IMR-90 (cell line): Measurements from ENCODE around the gene PPP1R14D. TPM values are rescaled to one million over a fixed set of nuclear protein-coding genes. Genes with fewer than 3 reads are reported as not detected.

Experiments used
- ATAC-seq: fragments of 200-7000 bp; cut with Tn5 transposase; 2 replicates; pipeline ENCODE4 v1.9.1; 2020; ENCODE audit warnings: low read depth, mild to moderate bottlenecking, moderate library complexity
- BruUV-seq: library from RNA; stranded (reverse); fragments of 400-500 nt; replicated peaks from 2 replicates; lab custom pipeline; 2021; lab: Mats Ljungman, UMichigan
- CTCF ChIA-PET: fragments of 300-600 bp; formaldehyde crosslinking; extraction: SDS; loops from one replicate; lab custom pipeline; 2021; ENCODE audit warnings: antibody characterized with exemption; lab: Yijun Ruan, JAX
- POLR2A ChIA-PET: fragments of 300-600 bp; sonication (Branson Sonifier 250); formaldehyde crosslinking; loops from one replicate; lab custom pipeline; 2022; ENCODE audit warnings: antibody characterized with exemption; ENCODE audit not compliant: unreplicated experiment; lab: Charles Lee
- DNase-seq: peaks from one replicate; pipeline ENCODE4 v3.0.0; 2013
- H2AFZ ChIP-seq: replicated peaks from 2 replicates; pipeline ENCODE3; 2013; ENCODE audit warnings: low read length, mild to moderate bottlenecking; ENCODE audit not compliant: poor library complexity
- H2AK5ac ChIP-seq: 2 replicates; pipeline ENCODE4 v1.6.1; 2013; ENCODE audit warnings: low read depth, low read length, inconsistent platforms
- H2AK9ac ChIP-seq: replicated peaks from 2 replicates; pipeline ENCODE3; 2013; ENCODE audit warnings: mild to moderate bottlenecking, low read depth, low read length, moderate library complexity; ENCODE audit not compliant: poor library complexity
- H2BK120ac ChIP-seq: 2 replicates; pipeline ENCODE4 v1.6.1; 2013; ENCODE audit warnings: low read depth, low read length, inconsistent platforms
- H2BK15ac ChIP-seq: 3 replicates; pipeline ENCODE4 v1.6.1; 2013; ENCODE audit warnings: low read depth, low read length, inconsistent platforms
- H2BK20ac ChIP-seq: 2 replicates; pipeline ENCODE4 v1.6.1; 2013; ENCODE audit warnings: low read depth, mild to moderate bottlenecking, inconsistent platforms, low read length, moderate library complexity
- H2BK5ac ChIP-seq: 2 replicates; pipeline ENCODE4 v1.6.1; 2013; ENCODE audit warnings: mild to moderate bottlenecking, low read depth, low read length, inconsistent platforms; ENCODE audit not compliant: poor library complexity, severe bottlenecking
- H3K14ac ChIP-seq: replicated peaks from 2 replicates; pipeline ENCODE4 v1.6.1; 2013; ENCODE audit warnings: low read depth, low read length, inconsistent platforms
- H3K18ac ChIP-seq: 2 replicates; pipeline ENCODE4 v1.6.1; 2013; ENCODE audit warnings: low read depth, low read length, control low read depth
- H3K23ac ChIP-seq: 2 replicates; pipeline ENCODE4 v1.6.1; 2013; ENCODE audit warnings: low read depth, low read length, inconsistent platforms
- H3K27ac ChIP-seq: 2 replicates; pipeline ENCODE4 v1.5.1; 2013; ENCODE audit warnings: mild to moderate bottlenecking, control low read depth, low read length; ENCODE audit not compliant: insufficient read depth
- H3K27me3 ChIP-seq: 2 replicates; pipeline ENCODE4 v1.6.1; 2013; ENCODE audit warnings: low read length; ENCODE audit not compliant: control insufficient read depth, insufficient read depth
- H3K36me3 ChIP-seq: 2 replicates; pipeline ENCODE4 v1.6.1; 2013; ENCODE audit warnings: low read length, mixed read lengths; ENCODE audit not compliant: control insufficient read depth, insufficient read depth
- H3K4ac ChIP-seq: 2 replicates; pipeline ENCODE4 v1.6.1; 2013; ENCODE audit warnings: low read depth, low read length, inconsistent platforms
- H3K4me1 ChIP-seq: 2 replicates; pipeline ENCODE4 v1.6.1; 2013; ENCODE audit warnings: low read length, mixed read lengths; ENCODE audit not compliant: control insufficient read depth, insufficient read depth
- H3K4me2 ChIP-seq: 2 replicates; pipeline ENCODE4 v1.6.1; 2013; ENCODE audit warnings: low read depth, mild to moderate bottlenecking, control low read depth, low read length, moderate library complexity
- H3K4me3 ChIP-seq: 2 replicates; pipeline ENCODE4 v1.5.1; 2013; ENCODE audit warnings: low read depth, mild to moderate bottlenecking, control low read depth, low read length, moderate library complexity; ENCODE audit not compliant: insufficient read depth
- H3K56ac ChIP-seq: 2 replicates; pipeline ENCODE4 v1.6.1; 2013; ENCODE audit warnings: low read length, inconsistent platforms; ENCODE audit not compliant: insufficient read depth; ENCODE audit errors: extremely low read depth
- H3K79me1 ChIP-seq, 2 experiments: 2 replicates each; pipeline ENCODE4 v1.6.1; 2013; ENCODE audit warnings: low read length in 2 of 2, inconsistent platforms in 1 of 2, low read depth in 1 of 2
- H3K9ac ChIP-seq: 2 replicates; pipeline ENCODE4 v1.6.1; 2013; ENCODE audit warnings: low read depth, low read length, control low read depth
- H3K9me1 ChIP-seq: 2 replicates; pipeline ENCODE4 v1.6.1; 2013; ENCODE audit warnings: low read length, inconsistent platforms; ENCODE audit not compliant: insufficient read depth
- H3K9me3 ChIP-seq: 2 replicates; pipeline ENCODE4 v1.6.1; 2013; ENCODE audit warnings: low read length; ENCODE audit not compliant: control insufficient read depth, insufficient read depth
- H4K20me1 ChIP-seq: 2 replicates; pipeline ENCODE4 v1.6.1; 2013; ENCODE audit warnings: low read length, inconsistent platforms; ENCODE audit not compliant: insufficient read depth
- H4K5ac ChIP-seq: 2 replicates; pipeline ENCODE4 v1.6.1; 2013; ENCODE audit warnings: mild to moderate bottlenecking, low read depth, low read length, control low read depth
- H4K8ac ChIP-seq, 2 experiments: 2 replicates each; pipeline ENCODE4 v1.6.1; 2013; ENCODE audit warnings: low read depth in 2 of 2, low read length in 2 of 2, control low read depth in 1 of 2, inconsistent platforms in 1 of 2
- H4K91ac ChIP-seq: 2 replicates; pipeline ENCODE4 v1.6.1; 2013; ENCODE audit warnings: low read depth, low read length, inconsistent platforms; ENCODE audit not compliant: insufficient read depth
- BHLHE40 ChIP-seq: fragments of 150-350 bp; IDR thresholded peaks from 2 replicates; pipeline ENCODE4 v1.6.1; 2016; ENCODE audit warnings: mild to moderate bottlenecking, low read depth, low read length
- CEBPB ChIP-seq: IDR thresholded peaks from 2 replicates; pipeline ENCODE4 v1.6.1; 2012; ENCODE audit warnings: low read depth, low read length, improper control_type of control experiment
- CTCF ChIP-seq: conservative IDR thresholded peaks from 2 replicates; pipeline ENCODE4 v1.5.1; 2012; ENCODE audit warnings: mild to moderate bottlenecking, low read depth, low read length, improper control_type of control experiment
- FOS ChIP-seq: fragments of 150-350 bp; IDR thresholded peaks from 2 replicates; pipeline ENCODE4 v1.6.1; 2016; ENCODE audit warnings: low read depth, low read length
- MAFK ChIP-seq: IDR thresholded peaks from 2 replicates; pipeline ENCODE4 v1.6.1; 2012; ENCODE audit warnings: low read depth, low read length, improper control_type of control experiment
- MAZ ChIP-seq: IDR thresholded peaks from 2 replicates; pipeline ENCODE4 v1.6.1; 2012; ENCODE audit warnings: low read depth, mild to moderate bottlenecking, low read length, improper control_type of control experiment, moderate library complexity, borderline replicate concordance
- MXI1 ChIP-seq: IDR thresholded peaks from 2 replicates; pipeline ENCODE4 v1.6.1; 2012; ENCODE audit warnings: low read depth, mild to moderate bottlenecking, low read length, moderate library complexity, borderline replicate concordance
- NFE2L2 ChIP-seq: fragments of 150-350 bp; IDR thresholded peaks from 2 replicates; pipeline ENCODE4 v1.6.1; 2016; ENCODE audit warnings: low read depth, mild to moderate bottlenecking, low read length
- POLR2A ChIP-seq: IDR thresholded peaks from 2 replicates; pipeline ENCODE4 v1.6.1; 2012; ENCODE audit warnings: mild to moderate bottlenecking, low read depth, low read length
- RAD21 ChIP-seq: IDR thresholded peaks from 2 replicates; pipeline ENCODE4 v1.6.1; 2012; ENCODE audit warnings: low read length, improper control_type of control experiment
- RCOR1 ChIP-seq: IDR thresholded peaks from 2 replicates; pipeline ENCODE4 v1.6.1; 2012; ENCODE audit warnings: mild to moderate bottlenecking, low read length, improper control_type of control experiment; ENCODE audit not compliant: insufficient replicate concordance
- RFX5 ChIP-seq: IDR thresholded peaks from 2 replicates; pipeline ENCODE4 v1.8.0; 2012; ENCODE audit warnings: low read depth, mild to moderate bottlenecking, low read length, moderate library complexity
- SMC3 ChIP-seq: fragments of 150-350 bp; IDR thresholded peaks from 2 replicates; pipeline ENCODE4 v1.6.1; 2016; ENCODE audit warnings: low read depth, mild to moderate bottlenecking, antibody characterized with exemption, low read length, moderate library complexity
- USF2 ChIP-seq: fragments of 150-350 bp; IDR thresholded peaks from 2 replicates; pipeline ENCODE4 v1.6.1; 2017; ENCODE audit warnings: mild to moderate bottlenecking, antibody characterized with exemption, low read length, low read depth
- WGBS, 2 experiments: methylation state at CpG; one replicate each; pipeline versions ENCODE4 v1.1.5 to v1.1.7; 2013; ENCODE audit warnings: missing lambda C conversion rate in 2 of 2; ENCODE audit not compliant: insufficient read length in 1 of 2; ENCODE audit errors: extremely low coverage in 2 of 2; 5-methylcytosine and 5-hydroxymethylcytosine counted together
- dilution Hi-C: fragments of 300-500 bp; cut with HindIII; formaldehyde crosslinking; loops from one replicate; pipeline ENCODE4 v1.14.3; 2018; ENCODE audit warnings: low sequenced_read_pairs; ENCODE audit not compliant: unreplicated experiment
- in situ Hi-C: fragments of 300-500 bp; cut with MboI; formaldehyde crosslinking; loops from 3 replicates; pipeline ENCODE4 v1.14.3; 2019; ENCODE audit warnings: low sequenced_read_pairs, inconsistent platforms, mixed read lengths
- intact Hi-C: fragments of 100-400 bp; cut with micrococcal nuclease; formaldehyde crosslinking; loops from 2 replicates; pipeline ENCODE4 v1.10.0; 2022
- polyA plus RNA-seq, 3 experiments: library from polyadenylated mRNA; depleted of rRNA; stranded (reverse); fragments of >200 nt; gene quantifications; 2 replicates each; pipeline ENCODE4 v1.2.3, GENCODE V29; 2012; ENCODE audit warnings: low replicate concordance in 1 of 3
- total RNA-seq: library from RNA; depleted of rRNA; stranded (reverse); fragments of >200 nt; gene quantifications from 2 replicates; pipeline ENCODE4 v1.2.3, GENCODE V29; 2012

The PPP1R14D gene
- total and polyA plus RNA-seq, 2 of the 4 experiments (the other 2 are of a cell fraction) = not detected

GRCh38 chr15:40853241-40853890, 24.9 kb upstream of the PPP1R14D start:
- Histone ChIP-seq H3K79me1 (no peaks in the 10 kb centered on the region), H2AFZ (no peak overlapping the region), H3K27me3 (peaks cover 18% of the 10 kb centered on the region), H3K14ac (no peak overlapping the region), H3K18ac (no peak overlapping the region), H2AK5ac (no peak overlapping the region), H2AK9ac (no peak overlapping the region), H3K4me2 (no peak overlapping the region), H4K8ac (no peak overlapping the region), H3K4me3 (no peak overlapping the region), H2BK120ac (no peak overlapping the region), H2BK20ac (no peak overlapping the region), H4K20me1 (no peaks in the 10 kb centered on the region; the same call in 1 of the 2 replicates), H3K36me3 (no peaks in the 10 kb centered on the region), H3K4me1 (no peaks in the 10 kb centered on the region), H3K9me1 (no peaks in the 10 kb centered on the region), H3K9me3 (no peaks in the 10 kb centered on the region), H2BK15ac (no peak overlapping the region), H3K9ac (no peak overlapping the region), H3K23ac (no peak overlapping the region), H3K4ac (no peak overlapping the region), H3K56ac (no peak overlapping the region), H4K5ac (no peak overlapping the region), H3K27ac (no peak overlapping the region), H4K91ac (no peak overlapping the region), H2BK5ac (no peak overlapping the region)
- 61% methylated on average over 5 of the region's 16 CpGs; no CpG with 5 or more reads in 1 of the 2 experiments for whole genome bisulfite sequencing, 2 experiments
- ATAC-seq (no peak), DNase-seq (no peak)
- BruUV-seq = no TSS peak
- in situ Hi-C loops = no loop called here
- POLR2A ChIA-PET = no interaction called here
- CTCF ChIA-PET = no interaction called here
- dilution Hi-C loops = no loop called here
- TF ChIP-seq RAD21 = no peak
- TF ChIP-seq CTCF = no peak
- TF ChIP-seq SMC3 = no peak
- no peak for TF ChIP-seq BHLHE40
- no peak for TF ChIP-seq MAFK
- no peak for TF ChIP-seq POLR2A
- TF ChIP-seq CEBPB = no peak
- TF ChIP-seq FOS = no peak
- TF ChIP-seq MXI1 = no peak
- TF ChIP-seq USF2 = no peak
- no peak for TF ChIP-seq NFE2L2
- TF ChIP-seq RCOR1 = no peak
- TF ChIP-seq RFX5 = no peak
- TF ChIP-seq MAZ = no peak
- intact Hi-C loops = no loop called here
